Measurements from ENCODE around the gene GPT2.

The GPT2 gene

DNA sequence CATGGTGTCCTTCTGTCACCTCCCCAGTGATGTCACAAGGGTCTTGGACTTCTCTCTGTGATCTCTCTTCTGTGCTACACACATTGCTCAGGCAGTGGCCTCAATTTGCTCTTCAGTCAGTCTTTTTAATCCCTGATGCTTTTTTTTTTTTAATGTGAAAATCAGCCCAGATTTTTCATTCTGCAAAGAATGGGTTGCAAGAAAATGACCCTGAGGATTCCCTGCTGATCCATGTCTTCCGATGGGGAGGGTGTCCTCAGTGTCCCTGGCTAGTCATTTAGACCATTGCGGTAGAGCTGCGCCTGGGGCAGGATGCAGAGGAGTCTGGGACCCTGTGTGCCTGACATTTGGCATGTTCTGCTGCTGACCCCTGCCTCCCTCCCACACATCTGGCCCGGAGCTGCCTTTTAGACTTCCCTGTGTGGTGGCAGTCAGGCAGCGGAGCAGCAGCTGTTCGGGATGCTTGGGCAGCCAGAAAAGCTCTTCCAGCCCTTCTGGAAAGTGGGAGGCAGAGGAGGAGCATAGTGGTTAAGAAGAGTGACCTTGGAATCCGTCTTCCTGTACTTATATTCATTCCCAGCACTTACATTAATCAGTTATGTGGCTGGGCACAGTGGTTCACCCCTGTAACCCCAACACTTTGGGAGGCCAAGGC lies 12.3 kb downstream of the GPT2 start:
- no peak for DNase-seq (ENCODE audit: low read depth)

DNA sequence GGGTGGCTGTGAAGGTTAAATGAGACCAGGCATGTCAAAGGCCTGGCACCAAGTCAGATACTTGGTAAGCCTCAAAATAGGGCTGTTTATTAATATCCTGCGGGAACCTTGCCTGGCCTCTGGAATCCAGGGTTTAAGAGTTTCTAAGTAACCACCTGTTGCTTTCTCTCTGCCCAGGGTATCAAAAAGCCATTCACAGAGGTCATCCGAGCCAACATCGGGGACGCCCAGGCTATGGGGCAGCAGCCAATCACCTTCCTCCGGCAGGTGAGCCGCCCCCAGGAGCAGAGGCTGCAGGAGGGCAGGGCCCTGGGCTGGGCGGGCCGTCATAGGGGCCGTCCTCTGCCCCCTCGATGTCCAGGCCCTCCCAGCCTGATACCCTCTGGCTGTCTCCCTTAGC lies 13.3 kb downstream of the GPT2 start:
- DNase-seq (ENCODE audit: low read depth): no peak

DNA sequence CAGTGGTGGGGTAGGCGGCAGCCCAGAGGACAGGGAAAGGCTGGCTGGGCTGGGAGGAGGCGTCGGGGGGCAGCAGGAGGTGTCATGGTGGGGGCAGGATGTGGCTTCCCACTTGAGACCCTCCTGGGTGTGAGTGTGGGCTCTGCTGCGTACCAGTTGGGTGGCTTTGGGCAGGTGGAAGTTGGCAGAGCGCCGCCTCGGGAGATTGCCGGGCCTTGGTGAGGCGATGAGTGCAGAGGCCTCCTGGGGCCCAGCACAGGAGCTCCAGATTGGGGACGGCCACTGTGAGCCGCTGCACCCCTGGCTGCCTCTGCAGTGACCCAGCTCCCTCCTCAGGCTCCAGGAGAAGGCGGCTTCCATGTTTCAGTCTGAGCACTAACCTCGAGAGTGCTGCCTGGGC lies 13.8 kb downstream of the GPT2 start:
- no peak for DNase-seq (ENCODE audit: low read depth)

DNA sequence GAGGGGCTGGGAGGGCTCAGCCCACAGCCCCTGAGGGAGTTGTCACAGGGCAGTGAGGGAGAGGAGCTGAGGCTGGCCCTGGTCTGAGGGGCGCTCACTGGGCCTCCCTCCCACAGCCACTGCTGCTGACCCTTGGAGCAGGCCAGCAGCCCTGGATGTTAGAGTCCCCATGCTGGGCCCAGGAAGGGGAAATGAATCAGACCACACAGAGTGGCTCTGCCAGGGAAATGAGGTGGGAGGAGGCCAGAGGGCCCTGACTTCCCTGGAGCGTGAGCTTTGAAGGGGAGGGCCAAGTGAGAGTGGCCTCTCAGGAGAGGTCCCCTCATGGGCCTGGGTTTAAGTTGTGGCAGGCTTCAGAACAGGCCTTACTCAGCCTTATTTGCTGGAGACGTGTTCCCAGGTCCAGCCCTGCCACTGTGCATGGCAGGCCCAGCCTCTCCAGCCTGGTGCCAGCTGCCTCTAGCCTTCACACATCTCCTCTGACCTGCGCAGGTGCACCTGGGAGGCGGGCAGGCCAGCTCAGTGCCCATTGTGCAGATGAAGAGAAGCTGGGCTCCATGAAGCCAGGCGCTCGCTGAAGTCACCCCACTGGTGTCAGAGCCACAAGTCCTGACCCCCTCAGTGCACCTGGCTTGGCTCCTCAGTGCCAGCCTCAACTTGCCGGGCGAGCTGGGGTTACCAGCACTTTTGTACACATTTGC lies 15.4 kb downstream of the GPT2 start:
- no peak for DNase-seq (ENCODE audit: low read depth)

DNA sequence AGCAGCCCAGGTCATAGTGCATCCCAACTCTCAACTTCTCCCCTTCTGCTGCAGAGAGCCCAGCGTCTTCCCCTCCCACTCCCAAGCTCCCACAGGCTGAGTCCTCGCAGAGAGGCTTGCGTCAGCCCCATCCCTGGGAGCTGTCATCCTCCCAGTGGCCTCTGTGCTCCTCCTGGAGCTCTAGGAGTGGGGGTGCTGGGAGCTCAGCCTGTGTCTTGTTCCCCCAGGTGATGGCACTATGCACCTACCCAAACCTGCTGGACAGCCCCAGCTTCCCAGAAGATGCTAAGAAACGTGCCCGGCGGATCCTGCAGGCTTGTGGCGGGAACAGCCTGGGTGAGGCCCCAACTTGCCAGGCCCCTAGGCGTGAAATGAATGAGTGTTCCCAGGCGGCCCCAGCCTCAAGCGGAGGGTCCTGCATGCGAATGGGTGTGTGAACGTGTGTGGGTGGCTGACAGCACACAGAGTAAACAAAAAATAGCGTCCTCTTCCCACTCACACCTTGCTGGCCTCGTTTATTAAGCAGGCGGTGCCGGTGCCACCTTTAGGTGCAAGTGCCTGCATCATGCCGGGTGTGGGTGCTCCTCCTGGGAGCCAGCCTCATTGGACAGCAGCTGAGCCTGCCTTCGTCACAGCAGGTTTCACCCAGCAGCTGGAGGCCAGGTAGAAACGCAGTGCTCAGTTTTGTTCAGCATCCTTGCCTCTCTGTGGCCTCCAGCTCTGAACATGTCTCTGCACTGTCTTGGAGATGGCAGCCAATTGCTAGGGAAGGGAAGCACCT lies 16.5 kb downstream of the GPT2 start:
- no peak for DNase-seq (ENCODE audit: low read depth)

DNA sequence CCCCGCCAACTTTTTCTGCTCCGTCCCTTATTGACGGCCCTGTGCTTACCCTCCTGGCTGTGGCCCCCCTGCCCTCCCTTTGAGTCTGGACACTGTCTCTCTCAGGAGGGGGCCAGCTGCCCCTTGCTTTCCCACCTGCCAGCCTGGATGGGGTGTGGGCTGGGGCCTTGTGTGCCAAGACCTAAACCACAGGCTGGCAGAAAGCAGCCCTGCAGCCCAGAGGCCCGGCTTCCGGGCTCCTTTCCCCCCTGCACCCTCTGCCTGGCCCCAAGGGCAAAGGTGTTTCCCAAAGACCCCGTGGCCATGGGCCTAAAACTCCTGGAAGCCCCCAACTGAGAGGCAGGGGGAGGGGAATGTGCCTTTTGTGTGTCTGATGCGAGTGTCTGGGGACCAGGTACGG lies 17.5 kb downstream of the GPT2 start:
- DNase-seq (ENCODE audit: low read depth): no peak

DNA sequence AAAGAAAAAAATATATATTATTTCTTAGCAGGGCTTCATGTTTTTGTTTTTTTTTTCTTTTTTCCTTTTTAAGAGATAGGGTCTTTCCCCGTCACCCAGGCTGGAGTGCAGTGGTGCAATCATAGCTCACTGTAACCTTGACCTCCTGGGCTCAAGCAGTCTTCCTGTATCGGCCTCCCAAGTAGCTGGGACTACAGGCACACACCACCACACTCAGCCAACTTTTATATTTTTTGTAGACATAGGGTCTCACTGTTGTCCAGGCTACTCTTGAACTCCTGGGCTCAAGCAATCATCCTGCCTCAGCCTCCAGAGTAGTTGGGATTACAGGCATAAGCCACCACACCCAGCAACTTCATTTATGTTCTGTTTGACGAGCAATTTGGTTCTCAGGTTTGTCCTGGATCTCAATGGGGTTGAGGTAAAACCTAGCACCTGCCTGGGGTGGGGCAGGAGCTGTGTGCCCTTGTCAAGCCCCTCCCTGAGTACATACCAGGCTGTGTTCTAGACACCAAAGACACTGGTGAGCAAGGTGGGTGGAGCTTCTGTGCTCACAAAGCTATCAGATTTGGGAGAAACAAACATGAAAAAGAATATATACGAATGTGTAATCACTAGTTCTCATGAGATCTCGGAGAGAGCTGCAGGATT lies 19.2 kb downstream of the GPT2 start:
- DNase-seq (ENCODE audit: low read depth): no peak

DNA sequence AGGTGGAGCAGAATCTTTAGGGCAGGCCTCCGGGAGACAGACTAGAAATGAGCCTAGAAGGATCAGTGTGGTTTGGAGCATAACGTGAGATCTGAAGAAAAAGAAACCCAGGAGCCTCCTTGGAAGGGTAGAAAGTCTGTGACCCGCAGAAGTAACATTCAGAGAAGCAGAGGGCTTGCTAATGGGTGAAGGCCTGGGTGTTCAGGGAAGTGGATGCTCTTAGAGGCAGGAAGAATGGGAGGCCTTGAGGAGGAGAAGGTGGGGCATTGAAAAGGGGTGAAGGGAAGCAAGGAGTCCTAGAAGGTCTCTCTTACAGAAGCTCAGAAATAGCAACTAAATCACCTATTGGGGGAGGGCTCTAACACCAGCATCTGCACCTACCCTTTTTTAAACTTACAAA lies 20.3 kb downstream of the GPT2 start:
- no peak for DNase-seq (ENCODE audit: low read depth)

DNA sequence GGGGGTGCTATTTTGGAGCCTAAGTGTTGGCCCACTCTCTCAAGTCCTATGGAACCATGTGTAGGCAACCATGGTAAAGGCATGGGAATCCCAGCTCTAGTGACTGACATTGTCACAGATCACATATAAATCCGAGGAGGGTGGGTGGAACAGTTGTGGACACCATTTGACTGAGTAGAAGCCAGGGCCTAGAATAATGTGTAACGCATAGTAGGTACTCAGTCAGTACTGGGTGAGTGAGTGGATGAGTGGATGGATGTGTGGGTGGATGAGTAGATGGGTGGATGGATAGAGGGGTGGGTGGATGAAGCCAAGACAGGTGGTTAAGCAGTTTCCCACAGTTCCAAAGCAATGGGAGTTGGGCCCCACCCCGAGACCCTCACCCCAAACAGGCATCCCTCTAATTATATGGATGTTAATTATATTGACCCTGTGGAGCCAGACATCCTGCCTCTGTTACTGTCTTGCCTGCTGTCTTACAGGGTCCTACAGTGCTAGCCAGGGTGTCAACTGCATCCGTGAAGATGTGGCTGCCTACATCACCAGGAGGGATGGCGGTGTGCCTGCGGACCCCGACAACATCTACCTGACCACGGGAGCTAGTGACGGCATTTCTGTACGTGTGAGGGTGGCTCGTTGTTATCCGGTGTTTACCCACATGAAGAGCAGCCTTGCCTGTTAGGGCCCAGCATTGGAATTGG lies 22.3 kb downstream of the GPT2 start:
- DNase-seq (ENCODE audit: low read depth): no peak

DNA sequence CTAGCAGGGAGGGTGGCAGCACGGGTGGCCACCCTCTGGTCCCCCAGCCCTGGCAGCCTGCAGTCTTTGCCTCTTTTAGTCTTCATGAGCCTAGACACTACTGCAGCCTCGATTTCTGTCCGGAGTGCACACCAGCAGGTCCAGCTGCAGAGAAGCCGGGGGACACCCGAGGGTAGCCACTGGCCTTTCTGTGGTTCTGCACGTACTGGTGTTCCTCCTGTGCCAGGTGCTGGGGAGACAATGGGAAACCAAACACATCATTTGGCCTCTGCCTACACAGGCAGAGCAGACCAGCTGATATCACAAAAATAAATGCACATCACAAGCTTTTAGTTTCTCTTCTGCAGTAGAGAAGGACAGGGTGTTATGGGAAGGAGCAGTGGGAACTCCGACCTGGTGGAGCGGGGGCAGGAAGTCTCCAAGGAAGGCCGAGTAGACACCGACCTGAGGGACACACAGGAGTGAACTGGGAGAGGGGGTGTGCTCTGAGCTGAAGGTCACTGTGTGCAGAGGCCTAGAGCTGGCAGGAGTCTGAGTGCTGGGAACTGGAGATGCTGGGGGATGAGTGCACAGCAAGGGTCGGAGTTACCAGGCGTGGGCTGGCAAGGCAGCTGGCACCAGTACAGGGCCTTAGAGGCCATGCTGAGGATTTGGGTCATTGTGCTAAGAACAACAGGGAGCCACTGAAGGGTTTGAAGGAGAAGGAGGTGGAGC lies 23.1 kb downstream of the GPT2 start:
- DNase-seq (ENCODE audit: low read depth): no peak

DNA sequence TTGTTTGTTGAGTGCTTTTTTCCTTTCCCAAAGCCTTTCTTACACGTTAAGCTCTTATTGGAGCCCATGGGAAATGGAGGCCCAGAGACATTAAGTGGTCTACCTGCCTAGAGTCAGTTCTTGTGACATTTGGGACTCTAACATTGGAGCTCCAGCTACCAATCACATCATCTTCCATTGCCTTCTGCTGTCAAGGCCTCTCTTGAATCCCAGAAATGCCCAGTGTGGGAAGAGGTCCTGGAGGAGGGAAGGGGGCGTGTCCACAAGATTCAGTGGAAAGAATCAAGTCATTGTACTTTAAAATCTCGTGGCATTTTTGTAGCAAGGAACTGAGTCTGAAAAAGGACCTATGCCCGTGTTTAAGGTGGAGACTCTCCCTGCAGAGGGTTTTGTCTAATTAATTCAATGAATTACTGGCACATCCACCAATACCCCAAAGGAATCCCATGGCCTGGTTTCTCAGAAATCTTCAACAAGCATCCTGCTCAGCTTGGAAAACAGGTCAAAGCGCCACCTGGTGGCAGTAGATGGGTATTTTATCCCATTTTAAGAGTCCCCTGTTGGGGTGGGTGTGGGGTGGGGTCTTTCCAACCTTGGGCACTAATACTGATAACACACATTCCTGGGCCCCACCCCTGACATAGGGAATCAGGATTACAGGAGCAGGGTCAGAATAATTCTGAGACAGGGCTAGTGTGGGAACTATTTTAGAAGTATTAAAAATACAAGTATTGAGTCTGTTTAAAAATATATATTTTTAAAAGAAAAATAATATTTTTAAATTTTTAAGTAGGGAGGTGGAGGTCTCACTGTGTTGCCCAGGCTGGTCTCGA lies 24.6 kb downstream of the GPT2 start:
- DNase-seq (ENCODE audit: low read depth): peak; percentile 42

DNA sequence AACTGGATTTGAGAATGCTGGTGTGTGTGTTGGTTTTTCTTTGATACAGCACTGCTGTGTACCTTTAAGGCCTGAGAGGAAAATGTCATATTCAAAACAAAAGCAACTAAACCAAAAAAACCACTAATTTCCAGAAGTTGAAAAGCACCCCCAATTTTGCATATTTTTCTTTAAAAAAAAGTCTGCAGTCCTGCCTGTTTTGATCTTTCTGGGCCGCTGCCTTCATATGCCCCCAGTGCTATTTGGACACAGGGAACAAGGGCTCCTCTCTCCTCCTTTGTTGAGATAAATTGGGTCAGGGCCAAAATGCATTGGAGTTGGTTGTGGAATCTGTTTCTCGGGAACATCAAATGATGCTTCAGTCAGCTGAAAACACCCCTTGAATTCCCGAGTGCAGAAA lies 26.9 kb downstream of the GPT2 start:
- no peak for DNase-seq (ENCODE audit: low read depth)

DNA sequence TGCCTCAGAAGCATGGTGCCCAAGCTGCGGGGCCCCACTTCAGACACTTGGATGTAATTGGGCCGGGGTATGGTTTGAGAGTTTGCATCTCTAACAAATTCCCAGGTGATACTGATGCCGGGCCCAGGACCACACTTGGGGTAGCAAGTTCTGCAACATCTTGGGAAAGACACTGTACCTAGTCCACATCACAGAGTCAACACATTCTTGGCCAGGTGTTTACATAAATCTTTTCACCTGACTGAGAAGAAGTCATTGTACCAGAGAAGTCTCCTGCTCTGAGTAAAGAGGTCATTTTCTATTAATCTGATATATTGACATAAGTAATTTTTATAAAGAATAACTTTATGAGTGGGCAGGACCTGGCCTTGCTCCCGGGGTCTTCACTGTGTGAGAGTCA lies 27.5 kb downstream of the GPT2 start:
- no peak for DNase-seq (ENCODE audit: low read depth)

DNA sequence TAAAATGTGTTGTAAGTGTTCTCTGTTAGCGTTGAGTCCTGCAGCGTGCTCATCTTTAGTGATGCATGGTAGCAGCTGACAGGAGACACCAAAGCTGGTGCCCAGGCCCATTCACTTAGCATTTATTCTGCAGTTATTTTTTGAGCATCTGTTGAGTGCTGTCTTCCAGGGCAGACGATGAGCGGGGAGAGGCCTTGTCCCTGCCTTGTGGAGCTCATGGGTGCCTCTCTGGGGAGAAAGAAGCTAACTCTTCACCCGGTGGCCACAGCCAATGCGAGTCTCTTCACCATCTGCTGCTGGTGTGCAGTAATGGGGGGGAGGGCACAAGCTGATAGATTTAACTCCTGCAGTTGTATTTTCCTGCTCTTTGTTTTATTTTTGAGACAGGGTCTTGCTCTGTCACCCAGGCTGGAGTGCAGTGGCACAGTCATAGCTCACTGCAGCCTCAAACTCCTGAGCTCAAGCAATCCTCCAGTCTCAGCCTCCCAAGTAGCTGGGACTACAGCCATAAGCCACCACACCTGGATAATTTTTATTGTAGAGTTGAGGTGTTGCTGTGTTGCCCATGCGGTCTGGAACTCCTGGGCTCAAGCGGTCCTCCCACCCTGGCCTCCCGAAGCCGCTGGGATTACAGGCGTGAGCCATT lies 30.5 kb downstream of the GPT2 start:
- DNase-seq (ENCODE audit: low read depth): no peak

DNA sequence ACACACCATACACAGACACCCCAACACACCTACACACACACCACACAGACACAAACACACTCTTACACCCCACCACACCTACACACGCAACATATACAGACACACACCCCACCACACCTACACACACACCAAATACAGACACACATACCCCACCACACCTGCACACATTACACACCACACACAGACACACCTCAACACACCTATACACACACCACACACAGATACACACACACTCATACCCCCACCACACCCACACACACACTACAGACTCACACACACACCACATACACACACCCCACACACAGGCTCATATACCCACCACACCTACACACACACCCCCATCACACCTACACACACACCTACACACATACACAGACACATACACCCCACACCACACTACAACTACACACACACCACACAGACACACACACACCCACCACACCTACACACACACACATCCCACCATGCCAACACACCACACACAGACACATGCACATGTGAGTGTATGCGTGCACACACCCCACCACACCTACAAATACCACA lies 31.4 kb downstream of the GPT2 start:
- no peak for DNase-seq (ENCODE audit: low read depth)

DNA sequence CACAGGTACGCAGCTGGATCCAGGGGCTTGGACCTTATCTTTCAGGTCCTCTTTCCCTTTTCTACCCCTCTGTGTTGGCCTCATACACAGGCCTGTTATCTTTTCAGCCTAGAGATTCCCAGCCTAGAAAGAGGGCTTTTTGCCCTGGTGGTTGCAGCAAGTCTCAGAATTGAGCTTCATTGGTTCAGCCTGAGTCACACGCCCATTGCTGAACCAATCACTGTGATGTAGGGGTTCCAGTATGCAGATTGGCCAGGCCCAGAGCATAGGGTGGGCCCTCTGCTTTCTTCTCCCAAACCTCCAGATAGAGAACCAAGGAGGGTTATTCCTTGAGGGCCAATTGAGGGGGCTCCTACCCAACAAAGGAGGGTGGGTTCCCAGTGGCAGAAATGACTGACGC lies 32.8 kb downstream of the GPT2 start:
- no peak for DNase-seq (ENCODE audit: low read depth)

DNA sequence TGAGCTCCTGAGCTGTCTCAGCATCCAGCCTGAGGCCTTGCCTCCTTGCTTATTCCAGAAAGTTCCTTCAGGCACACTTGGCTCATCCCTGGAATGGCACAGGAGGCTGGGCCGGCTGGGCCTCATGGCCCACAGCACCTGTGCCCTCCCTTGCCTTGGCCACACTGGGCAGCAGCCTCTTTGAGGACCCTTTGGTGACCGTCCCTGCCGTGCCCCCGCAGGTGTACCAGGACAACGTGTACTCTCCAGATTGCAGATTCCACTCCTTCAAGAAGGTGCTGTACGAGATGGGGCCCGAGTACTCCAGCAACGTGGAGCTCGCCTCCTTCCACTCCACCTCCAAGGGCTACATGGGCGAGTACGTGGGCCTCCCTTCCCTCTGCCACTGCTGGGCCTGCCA lies 34.2 kb downstream of the GPT2 start:
- DNase-seq (ENCODE audit: low read depth): no peak

DNA sequence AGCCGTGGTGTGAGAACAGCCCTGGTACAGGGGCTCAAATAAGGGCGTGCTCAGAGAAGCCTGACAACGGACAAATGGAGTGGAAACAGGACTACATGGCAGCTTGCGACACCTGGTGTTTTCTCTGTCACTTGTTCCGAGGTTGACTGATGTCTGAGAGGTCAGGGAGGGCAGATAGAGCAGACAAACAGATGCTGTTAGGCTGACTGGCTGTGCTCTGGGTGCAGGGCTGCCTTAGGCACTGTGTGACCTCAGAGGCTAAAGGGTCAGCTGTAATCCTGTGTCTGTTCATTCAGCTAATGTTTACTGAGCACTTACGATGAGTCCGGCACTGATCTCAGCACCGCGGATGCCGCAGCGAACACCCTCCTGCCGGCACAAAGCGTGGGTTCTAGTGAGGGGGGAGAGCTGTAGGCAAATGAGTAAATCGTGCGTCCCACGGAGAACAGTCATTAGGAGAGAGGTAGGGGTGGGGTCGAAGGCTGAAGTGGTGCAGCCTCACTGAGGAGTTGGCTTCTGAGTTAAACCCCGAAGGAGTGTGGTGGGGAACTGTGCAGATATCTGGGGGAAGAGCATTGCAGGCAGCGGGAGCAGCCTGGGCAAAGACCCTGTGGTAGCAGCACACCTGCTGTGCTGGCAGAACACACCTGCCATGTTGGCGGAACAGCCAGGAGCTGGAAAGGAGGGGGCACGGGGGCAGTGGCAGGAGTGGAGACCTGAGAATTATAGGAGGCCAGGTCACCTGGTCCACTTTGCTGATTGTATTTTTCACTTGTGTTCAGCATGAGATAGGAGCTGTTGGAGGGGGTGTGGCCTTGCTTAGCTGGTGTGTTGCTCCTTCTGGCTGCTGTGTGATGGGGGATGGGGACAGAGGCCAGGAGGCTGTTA lies 35.0 kb downstream of the GPT2 start:
- DNase-seq (ENCODE audit: low read depth): no peak

Measured in stimulated activated CD4-positive, alpha-beta T cell treated with anti-CD3 and anti-CD28 coated beads, Interleukin-2, amount 100 ng/mL, for 4 hours (primary cell).